Jurkat, Clone E6-1 (cell line): ENCODE measurements around the gene SART1.
"Not testable (repeated sequence)": the region's sequence is repeated elsewhere in the genome, so short reads cannot be mapped to it uniquely, and the experiment has no call there.

Experiments used
- DNase-seq: peaks from one replicate; pipeline ENCODE4 v3.0.0-alpha.2; 2011; ENCODE audit warnings: low read depth, low spot score
- H3K4me3 ChIP-seq: 2 replicates; pipeline ENCODE4 v1.5.1; 2011; ENCODE audit warnings: mild to moderate bottlenecking, low read length, control low read depth, moderate library complexity

Gene SART1

DNA sequence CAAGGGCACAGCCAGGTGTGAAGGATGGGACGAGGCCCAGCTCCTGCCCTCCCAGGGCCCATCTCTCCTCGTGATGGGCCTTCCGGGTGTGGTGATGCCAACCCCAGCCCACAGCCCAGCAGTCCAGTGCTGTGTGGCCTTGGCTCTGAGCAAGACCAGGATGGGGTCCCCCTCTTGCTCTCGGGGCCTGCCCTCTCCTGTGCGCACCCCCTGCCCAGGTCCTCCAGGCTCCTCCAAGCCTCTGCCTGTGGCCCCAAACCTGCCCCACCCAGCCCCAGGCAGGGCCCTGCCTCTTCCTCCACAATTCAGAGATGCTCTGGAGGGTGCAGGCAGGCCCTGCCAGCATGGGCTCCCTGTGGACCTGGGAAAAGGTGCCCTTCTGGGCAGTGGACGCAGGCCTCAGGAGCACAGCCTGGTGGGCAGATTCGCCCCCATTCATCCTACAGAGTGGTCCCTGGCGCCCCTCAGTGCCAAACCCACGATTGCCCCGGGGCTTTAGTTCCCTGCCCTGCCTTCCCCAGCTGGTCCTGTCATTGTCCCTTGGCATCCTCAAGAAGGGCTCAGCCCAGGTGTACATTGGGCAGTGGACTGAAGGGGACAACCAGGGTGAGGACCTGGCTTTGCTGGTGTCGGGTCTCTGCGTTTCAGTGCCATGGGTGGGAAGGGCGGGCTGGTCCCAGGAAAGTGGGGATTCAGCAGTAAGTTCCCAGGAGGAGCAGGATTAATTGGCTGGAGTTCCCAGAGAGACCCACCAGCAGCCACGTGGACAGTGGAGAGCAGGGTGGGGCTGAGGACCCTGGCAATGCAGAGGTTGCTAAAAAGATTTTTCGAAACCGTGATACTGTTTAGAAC, 20.7 kb downstream of the SART1 start:
- DNase-seq, result no peak
- H3K4me3 ChIP-seq, result no peak overlapping the region

DNA sequence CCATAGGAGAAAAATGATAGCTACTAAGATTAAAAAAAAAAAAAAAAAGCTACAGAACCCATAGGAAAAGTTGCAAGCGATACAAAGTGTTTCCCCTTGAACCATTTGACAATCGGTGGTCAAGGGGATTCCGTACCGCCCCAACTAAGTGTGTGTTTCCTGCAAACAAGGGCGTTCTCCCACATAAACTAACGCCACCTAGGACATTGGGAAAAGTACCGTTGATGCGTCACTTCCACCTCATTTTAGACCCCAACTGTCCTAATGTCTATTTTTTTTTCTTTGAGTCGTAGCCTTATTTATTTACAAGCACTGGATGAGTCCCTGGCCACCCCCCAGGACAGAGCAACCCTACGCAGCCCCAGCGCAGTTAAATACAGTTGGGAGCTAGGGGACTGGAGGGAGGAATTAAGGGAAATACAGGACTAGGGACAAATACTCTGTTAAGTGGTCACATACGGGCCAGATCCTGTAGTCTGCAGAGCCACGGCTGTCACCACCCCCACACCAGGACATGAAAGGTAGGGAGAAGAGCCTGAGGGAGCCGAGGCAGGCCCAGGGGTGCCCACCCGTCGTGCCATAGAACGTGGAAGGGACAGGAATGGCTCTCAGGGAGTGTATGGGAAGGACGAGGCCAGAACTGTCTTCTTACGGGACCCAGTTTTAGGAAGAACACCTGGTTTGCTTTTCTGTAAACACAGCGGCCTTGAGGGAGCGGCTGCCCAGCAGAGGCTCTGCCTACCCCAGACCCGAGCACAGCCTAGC, 21.5 kb downstream of the SART1 start:
- H3K4me3 ChIP-seq, result no peak overlapping the region
- DNase-seq, result no peak

DNA sequence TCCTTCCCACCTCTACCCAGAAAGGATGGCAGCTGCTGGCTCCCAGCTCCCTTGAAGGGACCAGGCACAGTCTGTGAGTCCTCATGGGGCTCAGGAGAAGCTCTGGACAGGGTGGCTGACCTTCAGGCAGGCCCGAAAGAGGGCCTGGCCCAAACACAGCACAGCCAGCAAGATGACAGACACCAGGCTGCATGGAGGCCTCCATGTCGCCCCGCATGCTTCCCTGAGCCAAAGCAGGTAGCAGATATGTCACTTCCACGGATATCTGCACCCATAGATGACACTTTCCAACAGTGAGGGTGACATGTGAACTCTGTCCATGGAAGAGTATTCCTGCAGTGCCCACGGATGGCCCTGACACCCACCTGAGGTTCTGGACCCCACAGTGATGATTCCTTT, 22.1 kb downstream of the SART1 start:
- no peak overlapping the region for H3K4me3 ChIP-seq

DNA sequence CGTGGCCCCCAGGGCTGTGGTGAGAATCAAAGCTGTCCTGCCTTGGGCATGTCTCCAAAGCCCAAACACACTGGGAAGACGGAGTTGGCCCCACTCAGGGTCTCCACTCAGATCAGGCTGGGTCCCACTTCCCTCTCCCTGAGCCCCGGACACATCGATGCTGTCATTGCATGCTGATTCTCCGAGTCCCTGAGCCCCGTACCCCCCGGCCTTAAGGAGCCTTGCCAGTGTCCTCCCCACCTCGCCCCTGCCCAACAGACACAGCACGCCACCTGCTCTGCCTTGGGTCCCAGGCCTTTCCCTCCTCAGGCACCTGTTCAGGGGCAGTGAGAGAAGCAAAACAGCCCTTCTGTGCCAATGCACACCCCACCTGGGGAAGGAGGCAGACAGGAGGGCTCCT, 25.8 kb downstream of the SART1 start:
- H3K4me3 ChIP-seq, result no peak overlapping the region
- DNase-seq, result no peak

More for the DNA sequence above, 22.1 kb downstream of the SART1 start:
- no peak for DNase-seq

DNA sequence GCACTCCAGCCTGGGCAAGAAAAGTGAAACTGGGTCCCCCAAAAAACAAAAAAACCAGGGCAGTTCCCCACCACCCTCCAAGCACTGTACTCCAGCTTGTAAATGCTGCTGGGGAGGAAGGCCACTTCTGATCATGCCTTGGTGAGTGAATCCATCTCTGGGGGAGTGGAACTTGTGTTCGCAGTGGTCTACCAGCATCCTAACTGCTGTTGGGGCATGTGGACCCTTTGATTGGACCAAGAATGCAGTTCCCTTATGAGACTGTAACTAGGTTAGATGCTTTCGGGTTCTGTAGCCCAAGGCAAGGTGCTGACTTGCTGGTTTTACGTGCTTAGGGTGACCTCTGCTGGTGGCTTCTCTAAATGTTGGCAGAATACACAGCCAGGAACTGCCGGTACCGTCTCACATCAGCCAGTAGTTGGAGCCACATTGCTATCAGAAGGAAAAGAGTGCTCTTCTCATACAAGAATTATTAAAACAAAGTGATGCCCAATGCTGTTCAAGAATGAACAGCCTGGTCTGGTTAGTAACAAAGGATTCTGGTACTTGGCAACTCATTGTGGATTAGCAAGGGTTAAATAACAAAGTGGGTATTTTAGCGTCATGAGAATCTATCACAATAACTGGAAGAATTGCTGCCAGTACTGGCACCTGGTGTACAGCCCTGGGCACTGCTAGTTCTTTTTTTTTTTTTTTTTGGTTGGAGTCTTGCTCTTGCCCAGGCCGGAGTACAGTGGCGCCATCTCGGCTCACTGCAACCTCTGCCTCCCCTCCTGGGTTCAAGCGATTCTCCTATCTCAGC, 27.5 kb downstream of the SART1 start:
- DNase-seq, result peak; percentile 95
- H3K4me3 ChIP-seq, result no peak overlapping the region

DNA sequence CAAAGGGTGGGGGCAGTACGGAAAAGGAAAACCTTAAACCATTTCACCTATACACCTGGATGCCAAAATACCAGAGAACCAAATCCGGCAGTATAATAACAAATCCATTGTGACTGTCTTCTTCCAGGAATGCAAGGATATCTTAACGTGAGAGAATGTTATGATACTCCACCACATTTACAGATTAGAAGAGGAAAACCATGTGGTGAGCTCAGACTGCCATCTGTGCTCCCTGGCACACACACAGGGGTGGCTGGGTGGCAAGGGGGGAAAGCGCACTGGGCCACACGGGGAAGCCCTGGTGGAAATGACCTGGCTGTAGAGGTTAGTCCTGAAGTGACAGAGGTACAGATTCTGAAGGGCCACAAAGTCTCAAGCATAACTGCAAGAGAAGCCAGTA, 30.5 kb downstream of the SART1 start:
- DNase-seq, result no peak
- H3K4me3 ChIP-seq, result no peak overlapping the region

DNA sequence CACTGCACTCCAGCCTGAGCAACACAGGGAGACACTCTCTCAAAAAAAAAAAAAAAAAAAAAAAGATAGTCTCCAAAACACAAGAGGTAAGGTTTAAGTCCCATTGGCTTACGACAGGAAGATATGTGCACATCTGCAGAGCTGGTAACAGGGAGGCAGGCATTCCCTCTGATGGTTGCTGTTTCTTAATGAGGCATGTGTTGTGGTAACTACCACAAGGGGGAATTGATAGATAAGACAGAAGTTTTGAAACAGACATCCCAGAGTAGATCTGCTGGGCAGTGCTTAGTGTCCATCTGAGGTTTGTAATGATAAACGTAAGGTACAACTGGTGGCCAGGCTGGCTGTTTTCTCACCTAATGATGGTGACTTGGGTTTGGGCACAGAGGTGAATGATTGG, 35.8 kb downstream of the SART1 start:
- no peak overlapping the region for H3K4me3 ChIP-seq
- peak; percentile 66 for DNase-seq

DNA sequence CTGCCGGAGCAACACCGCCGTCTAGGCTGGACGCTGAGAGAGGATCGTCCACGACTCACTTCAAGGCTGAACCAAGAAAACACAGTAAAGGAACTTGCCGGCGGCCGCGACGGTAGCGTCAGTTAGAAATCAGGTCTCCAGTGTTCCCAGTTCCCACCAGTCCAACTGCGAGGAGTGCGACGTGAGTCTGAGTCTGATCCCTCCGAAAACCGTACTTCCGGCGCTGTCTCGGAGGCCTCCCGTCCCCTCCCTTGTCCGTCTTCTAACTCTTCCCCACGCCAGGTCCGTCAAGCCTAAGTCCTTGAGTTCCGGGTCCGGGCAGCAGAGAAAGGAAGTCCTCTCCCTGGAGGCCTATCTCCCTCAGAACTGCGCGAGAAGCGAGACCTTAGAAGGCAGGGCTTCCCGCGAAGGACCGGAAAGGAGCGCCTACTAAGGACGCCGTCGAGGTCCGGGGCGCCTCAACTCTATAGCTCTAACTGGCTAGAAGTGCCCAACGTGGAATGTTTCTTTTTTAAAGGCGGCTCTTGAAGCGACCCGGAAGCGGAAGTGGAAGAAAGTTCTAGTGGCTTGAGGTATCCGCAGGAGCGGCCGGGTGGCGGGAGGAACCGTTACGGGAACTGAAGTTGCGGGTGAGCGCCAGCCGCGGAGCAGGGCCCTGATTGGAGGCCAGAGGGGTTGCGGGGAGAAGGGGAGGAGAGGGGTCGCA, 40.6 kb downstream of the SART1 start, which contains the start of the genes BANF1 and EIF1AD:
Gene BANF1, plus strand, starts transcription at position 562 of the 706 bp plus-strand sequence. CDS start 748 bp downstream, outside the sequence.
Gene EIF1AD, minus strand, starts transcription at position 216 of the 706 bp plus-strand sequence. CDS start 1,768 bp downstream, outside the sequence.
- DNase-seq, result peak; percentile 99
- peak within 1 kb of the TSS; percentile 100 for H3K4me3 ChIP-seq

DNA sequence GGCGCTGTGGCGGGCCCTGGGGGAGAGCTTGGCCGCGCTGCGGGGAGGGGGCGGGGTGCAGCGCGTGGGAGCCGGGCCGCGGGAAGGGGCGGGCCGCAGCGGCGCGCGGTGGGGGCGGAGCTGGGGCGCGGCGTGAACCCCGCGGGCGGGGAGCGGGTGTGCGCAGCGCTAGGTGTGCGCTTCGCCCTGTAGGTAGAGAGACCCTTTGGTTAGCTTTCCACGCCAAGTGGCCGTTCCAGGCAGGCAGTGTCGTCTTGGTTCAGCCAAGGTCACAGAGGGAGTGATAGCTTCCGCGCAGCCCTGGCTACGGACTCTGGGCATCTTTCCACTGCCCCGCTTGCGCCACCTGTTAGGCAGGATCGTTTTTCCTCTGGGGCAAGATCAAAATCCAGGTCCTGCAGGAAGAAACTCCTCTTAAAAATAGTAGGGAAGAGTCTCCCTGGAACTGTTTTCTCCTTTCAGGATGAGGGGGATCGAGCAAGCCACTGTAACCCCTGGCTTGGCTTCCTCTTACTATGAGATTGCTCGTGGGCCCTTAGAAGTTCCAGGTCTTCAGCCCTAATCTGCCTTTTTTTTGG, 41.2 kb downstream of the SART1 start:
- no peak for DNase-seq
- peak overlapping the region; percentile 100 for H3K4me3 ChIP-seq

DNA sequence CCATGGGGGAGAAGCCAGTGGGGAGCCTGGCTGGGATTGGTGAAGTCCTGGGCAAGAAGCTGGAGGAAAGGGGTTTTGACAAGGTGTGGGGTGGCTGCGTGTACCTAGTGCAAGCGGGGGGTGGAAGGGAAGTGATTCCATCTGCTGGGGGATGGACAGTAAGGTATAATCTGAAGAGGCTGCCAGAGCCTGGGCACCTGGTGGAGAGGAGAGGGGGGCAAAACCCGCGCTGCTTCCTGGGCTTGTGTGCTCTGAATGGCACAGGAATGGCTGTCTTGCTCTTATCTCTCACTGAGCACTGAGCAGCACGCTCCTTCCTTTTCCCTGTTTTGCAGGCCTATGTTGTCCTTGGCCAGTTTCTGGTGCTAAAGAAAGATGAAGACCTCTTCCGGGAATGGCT, 41.8 kb downstream of the SART1 start:
- H3K4me3 ChIP-seq, result peak overlapping the region; percentile 100
- DNase-seq, result no peak

DNA sequence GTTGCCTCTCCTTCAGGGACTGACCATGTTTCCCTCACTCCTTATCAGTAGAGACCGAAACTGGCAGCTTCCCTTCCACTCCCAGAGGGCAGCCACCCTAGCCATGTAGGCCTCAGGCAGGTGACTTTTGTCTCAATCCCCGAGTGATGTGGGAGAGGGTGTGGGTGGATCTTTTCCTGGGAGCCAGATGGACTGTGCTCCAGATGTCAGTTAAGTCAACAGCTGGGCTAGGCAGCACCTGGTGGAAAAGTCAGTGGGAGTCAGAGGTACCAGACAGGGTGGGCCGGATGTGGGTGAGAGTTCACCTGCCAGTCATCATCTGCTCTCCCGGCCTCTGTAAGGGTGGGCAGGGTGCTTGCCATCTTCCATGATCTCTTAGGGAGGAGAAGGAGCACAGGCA, 42.7 kb downstream of the SART1 start:
- DNase-seq, result peak; percentile 83
- H3K4me3 ChIP-seq, result peak overlapping the region; percentile 24; the same call in 1 of the 2 replicates

DNA sequence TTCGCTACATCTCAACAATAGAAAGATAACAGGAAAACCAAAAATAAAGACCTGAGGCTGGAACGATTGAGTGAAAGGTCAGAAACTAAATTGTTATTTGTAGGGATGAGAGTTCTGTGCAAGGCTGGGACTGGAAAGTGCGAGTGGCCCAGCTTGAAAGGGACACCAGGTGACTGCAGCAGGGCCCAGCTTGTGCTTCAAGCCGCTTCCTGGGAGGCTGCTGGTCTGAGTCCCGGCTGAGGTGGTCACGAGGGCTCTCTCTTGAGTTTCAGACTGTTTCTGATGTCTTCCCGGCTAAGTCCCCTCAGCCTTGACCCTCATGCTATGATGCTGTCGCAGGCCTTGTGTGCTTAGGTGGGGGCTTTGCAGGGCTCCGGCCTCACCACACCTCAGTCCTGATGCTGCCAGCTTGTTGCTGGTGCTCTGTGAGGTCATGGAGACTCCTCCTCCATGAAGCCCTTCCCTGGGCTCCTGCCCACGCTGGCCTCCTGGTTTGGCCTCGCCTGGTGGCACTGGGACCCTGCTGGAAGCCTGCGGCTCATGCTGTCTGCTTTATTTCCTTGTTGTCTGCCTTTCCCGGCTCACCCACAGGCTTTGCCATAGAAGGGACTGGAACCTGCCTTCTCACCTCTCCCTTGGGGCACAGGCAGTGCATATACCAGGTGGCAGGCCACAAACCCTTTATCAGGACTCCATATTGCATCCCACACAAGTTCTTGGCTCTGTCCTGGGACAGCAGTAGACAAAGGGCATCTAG, 44.8 kb downstream of the SART1 start:
- no peak for DNase-seq
- H3K4me3 ChIP-seq, result no peak overlapping the region

DNA sequence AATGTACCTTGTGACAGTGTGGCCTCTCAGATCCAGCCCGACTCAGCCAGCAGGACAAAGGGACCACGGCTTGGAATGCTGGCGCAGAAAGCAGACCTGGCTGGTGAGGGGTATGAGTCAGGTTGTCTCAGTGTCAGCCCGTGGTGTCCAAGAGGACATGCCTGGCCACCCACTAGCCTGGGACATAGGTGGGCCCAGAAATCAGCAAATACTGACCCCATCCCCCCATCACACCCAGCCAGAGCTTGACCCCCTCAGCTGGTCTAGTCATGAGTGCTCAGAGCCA, 45.3 kb downstream of the SART1 start:
- H3K4me3 ChIP-seq, result no peak overlapping the region
- DNase-seq, result no peak

DNA sequence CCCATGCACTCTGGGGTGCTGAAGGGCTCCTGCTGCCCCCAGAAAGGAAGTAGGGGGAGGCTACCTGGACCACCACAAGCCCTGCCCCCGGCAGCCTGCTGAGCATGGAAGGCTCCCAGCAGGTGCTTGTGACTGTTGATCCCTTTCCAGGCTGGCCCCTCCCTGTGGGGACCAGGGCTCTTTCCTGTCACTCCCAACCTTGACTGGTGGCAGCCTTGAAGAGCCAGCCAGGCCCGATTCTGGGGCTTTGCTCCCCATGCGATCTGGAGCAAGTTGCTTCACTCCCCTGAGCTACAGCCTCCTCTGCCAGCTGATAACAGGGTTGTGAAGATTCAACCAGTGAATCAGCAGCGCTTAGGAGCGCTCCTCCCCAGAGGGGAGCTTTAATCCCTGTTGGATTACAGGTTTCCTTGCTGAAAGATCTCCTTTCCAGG, 45.7 kb downstream of the SART1 start:
- no peak overlapping the region for H3K4me3 ChIP-seq
- DNase-seq, result peak; percentile 65

DNA sequence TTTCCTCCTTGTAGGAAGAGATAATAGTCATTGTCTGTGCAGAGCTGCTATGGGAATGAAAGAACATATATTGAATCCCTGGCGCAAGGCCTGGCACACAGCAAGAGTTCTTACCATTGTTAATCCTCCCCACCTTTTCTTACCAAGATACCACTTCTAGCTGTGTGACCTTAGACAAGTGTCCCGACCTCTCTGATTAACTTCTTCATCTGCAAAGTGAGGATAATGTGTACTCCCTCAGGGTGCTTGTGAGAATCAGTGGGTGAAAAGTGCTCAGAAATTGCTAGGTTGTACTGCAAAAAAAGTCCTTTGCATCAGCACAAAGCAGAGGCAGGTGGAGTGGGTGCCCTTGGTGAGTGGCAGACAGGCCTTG, 46.5 kb downstream of the SART1 start:
- no peak overlapping the region for H3K4me3 ChIP-seq
- no peak for DNase-seq

DNA sequence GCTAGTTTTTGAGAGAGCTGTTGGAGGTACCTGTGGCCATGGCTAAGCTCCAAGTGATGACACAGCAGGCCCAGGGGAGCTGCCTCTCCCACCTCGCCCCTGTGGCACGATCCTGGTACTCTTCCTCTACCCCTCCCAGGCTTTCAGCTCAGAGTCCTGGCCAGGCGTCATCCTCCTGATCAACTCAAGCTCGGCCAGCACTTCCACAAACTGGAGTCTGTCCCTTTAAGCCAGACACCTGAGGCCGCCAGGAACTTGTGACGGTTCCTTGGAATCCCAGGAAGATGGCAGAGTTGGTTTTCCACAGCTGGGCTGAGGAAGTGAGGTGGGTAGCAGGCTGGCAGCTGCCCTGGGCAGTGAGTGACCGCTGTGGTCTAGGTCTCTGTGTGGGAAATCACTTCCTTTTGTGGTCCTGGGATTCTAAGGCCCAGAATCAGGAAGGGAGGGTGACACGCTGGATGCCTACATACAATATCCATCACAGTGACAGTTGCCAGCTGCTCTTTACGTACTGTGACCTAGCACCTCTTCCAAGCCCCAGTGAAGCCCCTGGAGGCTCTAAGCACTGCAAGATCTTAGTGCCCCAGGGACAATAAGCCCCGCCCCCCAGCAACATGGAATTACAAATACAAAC, 47.1 kb downstream of the SART1 start:
- DNase-seq, result no peak
- H3K4me3 ChIP-seq, result no peak overlapping the region

DNA sequence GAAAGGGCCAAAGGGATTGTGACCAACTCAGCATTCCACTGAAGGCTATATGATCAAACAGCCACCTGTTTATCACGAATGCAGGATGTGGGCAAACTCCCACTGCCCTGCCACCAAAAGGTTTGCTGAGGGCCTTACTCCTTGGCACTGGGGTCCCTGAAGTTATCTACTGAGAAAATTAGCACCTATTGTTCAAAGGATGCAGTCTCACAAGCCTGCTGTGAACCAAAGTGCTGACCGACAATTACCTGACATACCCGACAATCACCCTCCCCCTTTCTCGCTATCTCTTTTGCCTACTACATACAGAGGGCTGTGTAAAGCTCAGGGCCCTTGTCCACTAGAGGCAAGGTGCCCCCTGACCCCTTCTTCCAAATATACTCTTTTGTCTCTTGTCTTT, 48.5 kb downstream of the SART1 start:
- H3K4me3 ChIP-seq, DNase-seq: not testable (repeated sequence)
